ENCODE results near the gene ARID2.

ARID2 gene

GRCh38 chr12:45946435-45946834, 216.9 kb downstream of the ARID2 start:
- no peak for DNase-seq

GRCh38 chr12:45948546-45948945, 219.0 kb downstream of the ARID2 start:
- no peak for DNase-seq

Data from stimulated activated CD4-positive, alpha-beta T cell treated with anti-CD3 and anti-CD28 coated beads, Interleukin-1b, Interleukin-23, amount 100 ng/mL, for 48 hours (primary cell).